Astrocyte of the cerebellum (primary cell): ENCODE results near the gene PARD3B.

Source experiments
- DNase-seq: peaks from one replicate; pipeline ENCODE4 v3.0.0-alpha.2; 2011; ENCODE audit warnings: low read depth
- H3K4me3 ChIP-seq: 2 replicates; pipeline ENCODE4 v1.5.1; 2011; ENCODE audit warnings: mild to moderate bottlenecking, low read depth, low read length, moderate library complexity
- in situ Hi-C: cut with HindIII; loops from 2 replicates; pipeline ENCODE4 v1.10.0; 2017; ENCODE audit warnings: low sequenced_read_pairs
- TF ChIP-seq, protein P1 (sequence below): IDR thresholded peaks from 2 replicates; pipeline ENCODE4 v1.5.1; 2012; ENCODE audit warnings: low read length, low read depth, moderate library complexity, mild to moderate bottlenecking; ENCODE audit errors: missing control alignments

The PARD3B gene

DNA sequence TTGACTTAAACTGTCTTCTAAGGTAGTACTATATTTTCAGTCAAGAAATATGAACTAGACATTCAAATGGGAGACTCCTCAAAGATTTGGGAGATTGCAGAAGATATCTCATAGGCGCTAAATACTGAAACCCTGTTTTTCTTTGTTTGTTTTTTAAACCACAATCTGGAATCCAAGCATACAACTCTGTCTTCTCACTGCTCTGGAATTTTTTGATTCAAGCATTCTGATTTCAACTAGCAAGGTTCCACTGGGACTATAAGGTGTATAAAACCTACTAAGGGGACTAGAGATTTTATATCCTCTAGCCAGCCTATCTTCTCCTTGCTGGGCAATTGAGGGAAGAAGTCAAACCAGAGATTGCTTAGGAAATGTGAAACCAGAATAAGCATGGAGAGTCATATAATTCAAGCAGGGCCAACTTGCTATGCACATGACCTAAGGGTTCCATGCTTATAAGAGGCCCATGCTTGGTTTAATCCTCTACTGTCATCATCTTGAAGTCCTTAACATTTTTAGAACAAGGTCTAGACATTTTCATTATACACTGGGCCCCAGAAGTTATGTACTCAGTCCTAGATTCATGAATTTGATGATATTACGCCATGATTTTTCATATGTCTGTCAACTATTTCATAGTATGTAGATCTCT, 405.5 kb downstream of the PARD3B start:
- in situ Hi-C loops: no loop called here
- TF ChIP-seq, protein P1, sequence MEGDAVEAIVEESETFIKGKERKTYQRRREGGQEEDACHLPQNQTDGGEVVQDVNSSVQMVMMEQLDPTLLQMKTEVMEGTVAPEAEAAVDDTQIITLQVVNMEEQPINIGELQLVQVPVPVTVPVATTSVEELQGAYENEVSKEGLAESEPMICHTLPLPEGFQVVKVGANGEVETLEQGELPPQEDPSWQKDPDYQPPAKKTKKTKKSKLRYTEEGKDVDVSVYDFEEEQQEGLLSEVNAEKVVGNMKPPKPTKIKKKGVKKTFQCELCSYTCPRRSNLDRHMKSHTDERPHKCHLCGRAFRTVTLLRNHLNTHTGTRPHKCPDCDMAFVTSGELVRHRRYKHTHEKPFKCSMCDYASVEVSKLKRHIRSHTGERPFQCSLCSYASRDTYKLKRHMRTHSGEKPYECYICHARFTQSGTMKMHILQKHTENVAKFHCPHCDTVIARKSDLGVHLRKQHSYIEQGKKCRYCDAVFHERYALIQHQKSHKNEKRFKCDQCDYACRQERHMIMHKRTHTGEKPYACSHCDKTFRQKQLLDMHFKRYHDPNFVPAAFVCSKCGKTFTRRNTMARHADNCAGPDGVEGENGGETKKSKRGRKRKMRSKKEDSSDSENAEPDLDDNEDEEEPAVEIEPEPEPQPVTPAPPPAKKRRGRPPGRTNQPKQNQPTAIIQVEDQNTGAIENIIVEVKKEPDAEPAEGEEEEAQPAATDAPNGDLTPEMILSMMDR: no peak
- peak; percentile 8 for DNase-seq
- H3K4me3 ChIP-seq: no peak overlapping the region

DNA sequence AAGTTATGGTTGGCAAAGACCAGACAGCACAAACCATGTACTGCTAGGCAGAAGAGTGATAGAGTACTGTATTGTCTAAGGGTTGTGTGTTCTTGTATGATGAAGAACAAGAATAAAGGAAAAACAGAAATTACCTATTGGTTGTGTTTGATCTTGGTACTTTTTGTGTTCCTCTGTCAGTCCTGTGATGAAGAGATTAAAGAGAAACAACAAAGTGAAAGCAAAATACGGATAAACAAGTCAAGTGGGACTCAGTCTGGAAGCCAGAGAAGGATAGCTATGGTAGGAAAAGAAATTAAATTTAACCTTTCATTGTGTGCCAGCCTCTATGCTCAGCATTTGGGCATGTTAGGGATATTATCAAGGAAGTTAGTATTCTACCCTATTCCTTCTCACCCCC, 413.1 kb downstream of the PARD3B start:
- H3K4me3 ChIP-seq: no peak overlapping the region
- in situ Hi-C loops: no loop called here
- TF ChIP-seq, protein P1: no peak
- DNase-seq: no peak

DNA sequence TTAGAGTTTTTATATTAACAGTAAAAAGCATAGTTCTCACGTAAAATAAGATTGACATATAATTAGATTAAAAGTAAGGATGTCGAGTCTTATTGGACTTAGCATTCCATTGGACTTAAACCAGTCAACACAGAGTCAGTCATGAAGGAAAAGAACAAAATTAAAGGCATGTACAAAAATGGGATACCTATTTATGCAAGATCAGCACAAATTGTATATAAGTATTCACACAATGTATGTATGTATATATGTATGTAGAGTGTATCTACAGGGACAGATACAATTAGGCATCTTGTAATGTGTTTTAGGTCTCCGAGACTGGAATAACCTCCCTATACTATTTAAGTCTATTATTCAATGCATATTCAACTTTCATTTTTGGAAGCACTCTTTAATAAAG, 419.1 kb downstream of the PARD3B start:
- in situ Hi-C loops: loop anchor here (5.0 kb wide), 1 partner anchor 42 kb away; no protein-coding TSS in a partner anchor
- H3K4me3 ChIP-seq: no peak overlapping the region
- TF ChIP-seq, protein P1: no peak
- DNase-seq: no peak

DNA sequence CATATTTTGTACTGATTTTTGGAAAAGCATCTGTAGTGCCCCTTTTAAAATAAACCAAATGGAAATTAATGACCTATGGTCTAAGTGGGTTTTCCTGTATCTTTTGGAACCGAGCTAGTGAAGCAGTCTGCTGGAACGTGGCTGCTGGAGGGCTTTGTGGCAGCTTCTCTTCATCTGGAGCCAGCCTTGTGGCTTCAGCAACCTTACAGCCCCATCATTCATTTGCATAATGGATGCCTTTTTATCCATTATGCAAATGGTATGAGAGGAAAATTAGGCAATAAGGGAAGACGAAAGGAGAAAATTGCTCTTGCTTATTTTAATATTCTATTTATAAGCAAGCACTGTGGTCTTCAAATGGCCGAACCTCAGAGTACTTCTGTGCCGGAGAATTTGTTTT, 421.0 kb downstream of the PARD3B start:
- DNase-seq: no peak
- TF ChIP-seq, protein P1: no peak
- H3K4me3 ChIP-seq: no peak overlapping the region
- in situ Hi-C loops: no loop called here

DNA sequence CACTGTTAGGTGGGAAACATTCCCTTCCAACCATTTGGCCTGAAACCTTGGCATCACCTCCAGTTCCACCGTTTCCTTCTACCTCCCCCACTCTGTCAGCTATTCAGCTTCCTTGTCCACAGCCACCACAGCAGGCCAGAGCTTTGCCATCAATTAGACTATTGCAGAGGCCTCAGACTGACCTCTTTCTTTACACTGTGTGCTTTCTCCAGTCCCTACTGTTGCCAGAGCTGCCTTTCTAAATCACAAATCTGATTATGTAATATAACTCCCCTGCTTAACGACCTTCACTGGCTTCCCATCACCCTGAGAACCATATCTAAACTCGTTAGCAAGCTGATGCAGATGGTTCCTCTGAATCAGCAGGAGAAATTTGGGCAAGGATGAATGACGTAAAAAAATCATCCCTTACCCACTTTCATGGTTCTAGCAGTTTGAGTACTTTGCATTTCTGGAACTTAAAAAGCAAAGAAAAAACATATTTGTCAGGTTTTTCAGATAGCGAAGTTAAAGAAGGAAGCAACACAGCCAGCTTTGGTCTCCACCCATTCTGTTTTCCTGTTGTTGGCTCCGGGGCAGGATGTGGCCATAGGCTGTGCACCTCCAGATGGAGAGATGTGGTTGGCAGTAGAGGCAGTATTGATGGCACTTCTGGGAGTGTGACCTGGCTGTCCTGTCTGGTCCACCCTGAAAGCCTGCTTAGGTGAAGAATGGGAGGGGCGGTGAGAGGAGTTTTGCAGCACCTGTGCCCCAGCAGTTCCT, 422.1 kb downstream of the PARD3B start:
- TF ChIP-seq, protein P1: no peak
- in situ Hi-C loops: no loop called here
- no peak overlapping the region for H3K4me3 ChIP-seq
- DNase-seq: no peak

DNA sequence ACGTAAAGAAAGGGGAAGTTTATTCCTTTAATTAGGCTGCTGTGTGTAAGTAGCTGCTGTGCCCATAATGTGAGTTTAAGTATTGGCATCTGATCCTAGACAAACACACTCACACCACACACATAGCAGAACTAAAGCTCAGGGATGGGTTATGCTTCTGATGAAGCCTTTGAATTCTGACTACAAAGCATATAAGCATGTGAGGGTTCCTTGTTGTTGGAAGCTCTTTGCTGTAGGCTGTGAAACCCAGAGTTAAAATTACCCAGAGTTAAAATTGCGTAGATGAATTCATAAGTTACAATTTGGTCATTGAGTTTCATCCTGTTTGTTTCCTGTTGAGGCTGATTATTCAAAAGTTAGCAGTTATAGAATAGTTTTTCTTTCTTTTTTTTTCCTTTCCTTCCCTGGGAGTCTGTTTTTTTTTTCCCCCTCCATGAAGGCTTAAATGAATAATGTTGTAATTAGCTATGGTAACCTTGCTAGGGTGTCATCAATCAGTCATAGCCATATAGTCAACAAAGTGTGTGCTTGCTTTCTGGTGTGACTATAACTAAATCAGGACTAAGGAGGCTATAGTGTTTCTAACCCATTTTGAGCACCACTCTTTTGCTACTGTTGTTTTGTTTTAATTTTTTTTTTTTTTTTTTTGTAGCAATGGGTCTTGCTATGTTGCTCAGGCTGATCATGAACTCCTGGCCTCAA, 426.1 kb downstream of the PARD3B start:
- no peak for DNase-seq
- in situ Hi-C loops: no loop called here
- H3K4me3 ChIP-seq: no peak overlapping the region
- TF ChIP-seq, protein P1: no peak
